GM20431 (cell line): ENCODE data around the gene CNTNAP4.

Experiments
- in situ Hi-C: fragments of 300-500 bp; cut with MseI, MboI; formaldehyde crosslinking; loops from one replicate; pipeline ENCODE4 v1.15.0; 2020; ENCODE audit warnings: low sequenced_read_pairs; ENCODE audit not compliant: unreplicated experiment

Gene CNTNAP4

GRCh38 chr16:76385601-76386230, 108.5 kb downstream of the CNTNAP4 start:
- in situ Hi-C loops: no loop called here

GRCh38 chr16:76386784-76387183, 109.6 kb downstream of the CNTNAP4 start:
- in situ Hi-C loops: no loop called here

- in situ Hi-C loops: no loop called here
These were observed 110.8 kb downstream of the CNTNAP4 start for GRCh38 chr16:76387994-76388393.

- in situ Hi-C loops: no loop called here
These were observed 111.9 kb downstream of the CNTNAP4 start for GRCh38 chr16:76389126-76389525.

- in situ Hi-C loops: no loop called here
These were observed 113.3 kb downstream of the CNTNAP4 start for GRCh38 chr16:76390476-76390875.

GRCh38 chr16:76396977-76397376, 119.8 kb downstream of the CNTNAP4 start:
- in situ Hi-C loops: no loop called here

GRCh38 chr16:76409706-76410105, 132.5 kb downstream of the CNTNAP4 start:
- in situ Hi-C loops: no loop called here

- in situ Hi-C loops: no loop called here
These were observed 144.4 kb downstream of the CNTNAP4 start for GRCh38 chr16:76421571-76421970.

GRCh38 chr16:76428858-76429257, 151.7 kb downstream of the CNTNAP4 start:
- in situ Hi-C loops: no loop called here

- in situ Hi-C loops: no loop called here
These were observed 164.2 kb downstream of the CNTNAP4 start for GRCh38 chr16:76441391-76441790.

- in situ Hi-C loops: no loop called here
These were observed 164.7 kb downstream of the CNTNAP4 start for GRCh38 chr16:76441876-76442275.

GRCh38 chr16:76443973-76444372, 166.8 kb downstream of the CNTNAP4 start:
- in situ Hi-C loops: no loop called here

- in situ Hi-C loops: no loop called here
These were observed 167.6 kb downstream of the CNTNAP4 start for GRCh38 chr16:76444832-76445231.

- in situ Hi-C loops: no loop called here
These were observed 168.6 kb downstream of the CNTNAP4 start for GRCh38 chr16:76445815-76446214.

GRCh38 chr16:76446251-76446650, 169.1 kb downstream of the CNTNAP4 start:
- in situ Hi-C loops: no loop called here

GRCh38 chr16:76450890-76451289, 173.7 kb downstream of the CNTNAP4 start:
- in situ Hi-C loops: no loop called here

GRCh38 chr16:76455257-76455656, 178.1 kb downstream of the CNTNAP4 start:
- in situ Hi-C loops: no loop called here

- in situ Hi-C loops: no loop called here
These were observed 178.8 kb downstream of the CNTNAP4 start for GRCh38 chr16:76456016-76456415.

GRCh38 chr16:76459111-76459510, 181.9 kb downstream of the CNTNAP4 start:
- in situ Hi-C loops: no loop called here

- in situ Hi-C loops: no loop called here
These were observed 184.6 kb downstream of the CNTNAP4 start for GRCh38 chr16:76461836-76462235.

GRCh38 chr16:76464955-76465620, 187.9 kb downstream of the CNTNAP4 start:
- in situ Hi-C loops: no loop called here

GRCh38 chr16:76466871-76467270, 189.7 kb downstream of the CNTNAP4 start:
- in situ Hi-C loops: no loop called here
